ENCODE data around the gene RAET1L.
A peak's percentile ranks its signal among the peaks of the same experiment; 100 is the strongest.
"Not testable (repeated sequence)": the region's sequence is repeated elsewhere in the genome, so short reads cannot be mapped to it uniquely, and the experiment has no call there.

Gene RAET1L

DNA sequence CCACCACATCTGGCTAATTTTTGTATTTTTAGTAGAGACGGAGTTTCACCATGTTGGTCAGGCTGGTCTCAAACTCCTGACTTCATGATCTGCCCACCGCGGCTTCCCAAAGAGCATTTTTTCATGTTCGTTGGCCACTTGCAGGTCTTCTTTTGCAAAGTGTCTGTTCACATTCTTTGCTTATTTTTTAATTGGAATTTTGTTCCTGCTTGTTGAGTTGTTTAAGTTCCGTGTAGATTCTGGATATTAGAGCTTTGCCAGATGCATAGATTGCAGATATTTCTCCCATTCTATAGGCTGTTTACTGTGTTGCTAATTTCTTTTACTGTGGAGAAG, 8.2 kb downstream of the RAET1L start:
- H3K36me3 ChIP-seq (ENCODE audit: low read depth); DNase-seq (ENCODE audit: low spot score); ATAC-seq (ENCODE audit: low read depth); H3K4me1 ChIP-seq (ENCODE audit: insufficient read depth, poor library complexity, severe bottlenecking); H3K4me3 ChIP-seq (ENCODE audit: severe bottlenecking); H3K27ac ChIP-seq (ENCODE audit: poor library complexity, severe bottlenecking); H3K9me3 ChIP-seq (ENCODE audit: severe bottlenecking): not testable (repeated sequence)
- TF ChIP-seq, protein P1, sequence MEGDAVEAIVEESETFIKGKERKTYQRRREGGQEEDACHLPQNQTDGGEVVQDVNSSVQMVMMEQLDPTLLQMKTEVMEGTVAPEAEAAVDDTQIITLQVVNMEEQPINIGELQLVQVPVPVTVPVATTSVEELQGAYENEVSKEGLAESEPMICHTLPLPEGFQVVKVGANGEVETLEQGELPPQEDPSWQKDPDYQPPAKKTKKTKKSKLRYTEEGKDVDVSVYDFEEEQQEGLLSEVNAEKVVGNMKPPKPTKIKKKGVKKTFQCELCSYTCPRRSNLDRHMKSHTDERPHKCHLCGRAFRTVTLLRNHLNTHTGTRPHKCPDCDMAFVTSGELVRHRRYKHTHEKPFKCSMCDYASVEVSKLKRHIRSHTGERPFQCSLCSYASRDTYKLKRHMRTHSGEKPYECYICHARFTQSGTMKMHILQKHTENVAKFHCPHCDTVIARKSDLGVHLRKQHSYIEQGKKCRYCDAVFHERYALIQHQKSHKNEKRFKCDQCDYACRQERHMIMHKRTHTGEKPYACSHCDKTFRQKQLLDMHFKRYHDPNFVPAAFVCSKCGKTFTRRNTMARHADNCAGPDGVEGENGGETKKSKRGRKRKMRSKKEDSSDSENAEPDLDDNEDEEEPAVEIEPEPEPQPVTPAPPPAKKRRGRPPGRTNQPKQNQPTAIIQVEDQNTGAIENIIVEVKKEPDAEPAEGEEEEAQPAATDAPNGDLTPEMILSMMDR (IDR thresholded peaks at IDR 0.05; ENCODE audit: poor library complexity, severe bottlenecking), result peak; percentile 39
- peaks cover 15% of the 10 kb centered on the region for H3K27me3 ChIP-seq (ENCODE audit: insufficient read depth, poor library complexity, severe bottlenecking)

DNA sequence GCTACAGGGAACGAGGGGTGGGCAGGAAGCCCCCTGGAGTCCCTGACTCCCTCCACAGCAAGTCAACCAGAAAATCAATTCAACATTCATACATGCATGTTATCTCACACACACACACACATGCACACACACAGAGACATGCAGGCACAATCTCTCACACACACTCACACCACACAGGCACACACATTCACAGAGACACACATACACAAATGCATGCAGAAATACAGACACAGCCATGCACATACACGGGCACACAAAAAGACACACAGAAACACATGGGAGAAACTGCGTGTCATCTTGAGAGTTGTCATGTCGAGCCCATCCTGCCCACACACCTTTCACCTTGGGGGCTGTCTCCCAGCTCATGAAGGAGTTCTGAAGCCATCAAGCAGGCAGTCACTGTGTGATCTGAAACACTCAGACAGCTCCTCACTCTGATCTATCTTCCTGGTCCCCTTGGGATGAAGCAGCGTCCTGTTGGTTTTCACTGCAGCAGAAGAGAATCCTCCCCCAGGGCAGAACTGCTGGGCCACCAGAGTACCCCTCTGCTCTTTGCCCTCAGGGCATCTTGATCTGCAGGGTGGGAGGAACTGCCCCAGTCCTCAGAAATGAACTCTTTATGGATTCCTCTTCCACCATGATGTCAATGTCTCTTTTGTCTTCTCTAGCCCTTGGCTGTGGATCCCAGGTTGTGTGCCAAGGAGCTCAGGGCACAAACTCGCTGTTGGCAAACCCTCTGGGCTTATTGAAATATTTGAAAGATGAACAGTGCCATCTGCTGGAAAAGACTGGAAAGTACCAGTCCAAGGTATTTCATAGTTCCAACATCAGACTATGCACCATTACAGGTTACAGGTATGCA, 8.8 kb downstream of the RAET1L start:
- no peak for DNase-seq (ENCODE audit: low spot score)
- H3K9me3 ChIP-seq (ENCODE audit: severe bottlenecking), result no peaks in the 10 kb centered on the region
- peak; percentile 51 for ATAC-seq (ENCODE audit: low read depth)
- no peaks in the 10 kb centered on the region for H3K36me3 ChIP-seq (ENCODE audit: low read depth)
- H3K27me3 ChIP-seq (ENCODE audit: insufficient read depth, poor library complexity, severe bottlenecking), result peaks cover 15% of the 10 kb centered on the region
- TF ChIP-seq, protein P1 (IDR thresholded peaks at IDR 0.05; ENCODE audit: poor library complexity, severe bottlenecking), result peak; percentile 69
- no peaks in the 10 kb centered on the region for H3K4me1 ChIP-seq (ENCODE audit: insufficient read depth, poor library complexity, severe bottlenecking)
- H3K27ac ChIP-seq (ENCODE audit: poor library complexity, severe bottlenecking), result no peak overlapping the region
- no peak overlapping the region for H3K4me3 ChIP-seq (ENCODE audit: severe bottlenecking)

DNA sequence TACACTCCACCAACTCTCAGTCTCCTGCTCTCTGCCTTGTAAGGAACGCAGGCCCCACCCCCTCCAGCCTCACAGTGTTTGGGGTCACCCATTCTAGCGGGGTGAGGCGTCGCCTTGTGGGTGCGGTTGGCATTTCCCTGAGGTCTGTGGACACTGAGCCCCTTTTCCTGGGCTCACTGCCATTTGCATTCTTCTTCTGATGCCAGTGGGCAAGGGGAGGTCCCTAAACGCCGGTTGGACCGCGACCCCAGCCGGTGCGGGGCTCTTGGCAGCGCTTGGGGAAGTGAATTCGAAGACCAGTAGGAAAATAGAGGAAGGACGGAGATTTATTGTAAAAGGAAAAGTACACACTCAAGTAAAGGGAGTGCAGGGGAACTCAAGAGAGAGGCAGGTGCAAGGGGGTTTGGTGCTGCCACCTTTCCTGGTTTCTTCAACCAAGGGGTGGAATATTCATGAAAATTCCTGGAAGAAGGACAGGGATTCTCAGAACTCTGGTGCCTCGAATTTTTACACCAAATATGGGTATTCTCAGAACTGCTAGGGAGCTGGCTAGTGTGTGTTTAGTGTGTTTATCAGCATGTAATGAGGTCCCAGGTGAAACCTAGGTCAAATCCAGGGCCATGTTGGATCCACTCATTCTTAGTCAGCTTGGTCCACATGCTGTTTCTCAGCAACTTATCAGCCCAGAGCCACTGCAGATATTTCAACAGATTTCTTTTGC, 9.9 kb downstream of the RAET1L start:
- ATAC-seq (ENCODE audit: low read depth), result peak; percentile 79
- not testable (repeated sequence) for H3K4me3 ChIP-seq (ENCODE audit: severe bottlenecking); H3K36me3 ChIP-seq (ENCODE audit: low read depth); DNase-seq (ENCODE audit: low spot score); H3K9me3 ChIP-seq (ENCODE audit: severe bottlenecking); H3K27ac ChIP-seq (ENCODE audit: poor library complexity, severe bottlenecking); H3K4me1 ChIP-seq (ENCODE audit: insufficient read depth, poor library complexity, severe bottlenecking)
- TF ChIP-seq, protein P1 (IDR thresholded peaks at IDR 0.05; ENCODE audit: poor library complexity, severe bottlenecking), result peak; percentile 12
- peaks cover 19% of the 10 kb centered on the region for H3K27me3 ChIP-seq (ENCODE audit: insufficient read depth, poor library complexity, severe bottlenecking)

- not testable (repeated sequence) for H3K4me3 ChIP-seq (ENCODE audit: severe bottlenecking); DNase-seq (ENCODE audit: low spot score); H3K4me1 ChIP-seq (ENCODE audit: insufficient read depth, poor library complexity, severe bottlenecking); H3K27ac ChIP-seq (ENCODE audit: poor library complexity, severe bottlenecking); H3K9me3 ChIP-seq (ENCODE audit: severe bottlenecking); H3K36me3 ChIP-seq (ENCODE audit: low read depth); ATAC-seq (ENCODE audit: low read depth)
- H3K27me3 ChIP-seq (ENCODE audit: insufficient read depth, poor library complexity, severe bottlenecking), result peaks cover 19% of the 10 kb centered on the region
These were observed 10.6 kb downstream of the RAET1L start for GRCh38 chr6:150014623-150015280.

- not testable (repeated sequence) for H3K4me1 ChIP-seq (ENCODE audit: insufficient read depth, poor library complexity, severe bottlenecking); ATAC-seq (ENCODE audit: low read depth)
These were observed 11.3 kb downstream of the RAET1L start for GRCh38 chr6:150013785-150014622.

DNA sequence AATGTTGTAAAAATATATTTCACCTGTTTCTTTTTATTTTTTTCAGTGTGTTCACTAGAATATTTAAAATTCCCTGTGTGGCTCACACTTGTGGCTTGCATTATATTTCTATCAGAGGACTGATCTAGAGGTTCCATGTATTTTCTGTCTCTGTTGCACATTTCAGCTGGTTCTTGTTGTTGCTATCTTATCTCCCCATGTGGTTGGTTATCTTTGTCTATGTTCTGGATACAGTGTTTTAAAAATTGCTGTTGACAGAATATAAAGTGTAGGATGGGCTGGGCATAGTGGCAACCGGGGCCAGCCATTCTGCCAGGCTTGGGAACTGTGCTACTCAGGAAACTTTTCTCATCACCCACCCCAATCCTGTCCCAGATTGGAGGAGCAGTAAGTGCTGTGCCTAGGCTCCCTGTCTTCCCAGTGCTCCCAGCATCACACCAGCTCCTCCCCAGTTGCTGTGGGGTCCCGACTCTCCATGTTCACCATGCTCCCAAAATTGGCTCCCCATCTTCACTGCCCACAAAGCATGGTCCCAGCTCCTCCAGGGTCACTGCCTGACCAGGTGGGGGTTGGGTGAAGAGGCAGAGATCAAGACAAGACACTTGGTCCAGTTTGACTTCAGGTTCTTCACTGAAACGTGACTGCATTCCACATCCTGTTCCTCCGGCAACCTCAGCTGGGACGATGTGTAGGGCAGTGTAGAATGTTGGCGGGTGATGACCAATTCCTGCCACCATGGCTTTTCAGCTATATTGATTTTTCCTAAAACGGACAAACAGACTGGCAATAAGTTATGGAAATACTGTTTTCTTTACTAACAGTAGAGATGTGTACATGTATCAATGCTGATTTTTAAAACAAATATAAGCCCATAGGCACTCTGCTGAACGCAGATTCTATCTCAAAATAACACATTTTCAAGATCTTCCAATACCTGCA, 12.2 kb downstream of the RAET1L start:
- peaks cover 19% of the 10 kb centered on the region for H3K27me3 ChIP-seq (ENCODE audit: insufficient read depth, poor library complexity, severe bottlenecking)
- not testable (repeated sequence) for H3K4me3 ChIP-seq (ENCODE audit: severe bottlenecking); H3K9me3 ChIP-seq (ENCODE audit: severe bottlenecking); DNase-seq (ENCODE audit: low spot score); H3K36me3 ChIP-seq (ENCODE audit: low read depth); H3K4me1 ChIP-seq (ENCODE audit: insufficient read depth, poor library complexity, severe bottlenecking); ATAC-seq (ENCODE audit: low read depth); H3K27ac ChIP-seq (ENCODE audit: poor library complexity, severe bottlenecking)

More at GRCh38 chr6:150013785-150014622, 11.3 kb downstream of the RAET1L start:
- not testable (repeated sequence) for H3K36me3 ChIP-seq (ENCODE audit: low read depth); DNase-seq (ENCODE audit: low spot score); H3K9me3 ChIP-seq (ENCODE audit: severe bottlenecking); H3K4me3 ChIP-seq (ENCODE audit: severe bottlenecking); H3K27ac ChIP-seq (ENCODE audit: poor library complexity, severe bottlenecking)
- H3K27me3 ChIP-seq (ENCODE audit: insufficient read depth, poor library complexity, severe bottlenecking), result peaks cover 19% of the 10 kb centered on the region

Data from RWPE2 (cell line).